Sigmoid colon (tissue), 3 donors: ENCODE measurements around the gene CDK5.

ENCODE experiments used
- POLR2A ChIP-seq, 2 donors: fragments of 450-650 bp; IDR thresholded peaks; one replicate each; pipeline ENCODE4 v1.6.1; 2016; ENCODE audit warnings: antibody characterized with exemption in 2 of 2, mild to moderate bottlenecking in 2 of 2, moderate library complexity in 2 of 2
- TF ChIP-seq, protein P1 (sequence below), 4 experiments: fragments of 450-650 bp in 3 of 4; fragments of 200-600 bp in 1 of 4; IDR thresholded peaks; one replicate each; pipeline ENCODE4 v1.5.1; 2016 to 2019; ENCODE audit warnings: antibody characterized with exemption in 4 of 4, mild to moderate bottlenecking in 3 of 4, moderate library complexity in 2 of 4

DNA sequence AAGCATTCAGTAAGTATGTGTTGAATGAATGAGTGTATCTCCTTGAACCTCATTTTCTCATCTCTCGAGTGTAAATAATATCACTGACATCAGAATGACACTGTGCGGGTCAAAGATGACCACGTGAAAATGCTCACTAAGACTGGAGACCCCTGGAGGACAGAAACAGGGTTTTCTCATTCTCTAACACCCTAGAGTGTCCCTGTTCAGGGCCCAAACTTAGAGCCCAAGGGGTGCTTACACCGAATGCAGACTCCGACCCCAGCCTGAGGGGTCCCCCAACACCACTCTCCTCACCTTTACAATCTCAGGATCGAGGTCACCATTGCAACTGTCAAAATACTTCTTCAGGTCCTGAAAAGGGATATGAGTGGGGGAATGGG lies 1.4 kb downstream of the CDK5 start:
- TF ChIP-seq POLR2A (IDR thresholded peaks at IDR 0.05): no peak
- TF ChIP-seq, protein P1, sequence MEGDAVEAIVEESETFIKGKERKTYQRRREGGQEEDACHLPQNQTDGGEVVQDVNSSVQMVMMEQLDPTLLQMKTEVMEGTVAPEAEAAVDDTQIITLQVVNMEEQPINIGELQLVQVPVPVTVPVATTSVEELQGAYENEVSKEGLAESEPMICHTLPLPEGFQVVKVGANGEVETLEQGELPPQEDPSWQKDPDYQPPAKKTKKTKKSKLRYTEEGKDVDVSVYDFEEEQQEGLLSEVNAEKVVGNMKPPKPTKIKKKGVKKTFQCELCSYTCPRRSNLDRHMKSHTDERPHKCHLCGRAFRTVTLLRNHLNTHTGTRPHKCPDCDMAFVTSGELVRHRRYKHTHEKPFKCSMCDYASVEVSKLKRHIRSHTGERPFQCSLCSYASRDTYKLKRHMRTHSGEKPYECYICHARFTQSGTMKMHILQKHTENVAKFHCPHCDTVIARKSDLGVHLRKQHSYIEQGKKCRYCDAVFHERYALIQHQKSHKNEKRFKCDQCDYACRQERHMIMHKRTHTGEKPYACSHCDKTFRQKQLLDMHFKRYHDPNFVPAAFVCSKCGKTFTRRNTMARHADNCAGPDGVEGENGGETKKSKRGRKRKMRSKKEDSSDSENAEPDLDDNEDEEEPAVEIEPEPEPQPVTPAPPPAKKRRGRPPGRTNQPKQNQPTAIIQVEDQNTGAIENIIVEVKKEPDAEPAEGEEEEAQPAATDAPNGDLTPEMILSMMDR (IDR thresholded peaks at IDR 0.05): no peak
